NCI-H82 (cell line): Measurements from ENCODE around the gene EGFL7.
"Not testable (repeated sequence)": the region's sequence is repeated elsewhere in the genome, so short reads cannot be mapped to it uniquely, and the experiment has no call there.

Source experiments
- DNase-seq: peaks from one replicate; lab custom pipeline; 2025; lab: John Stamatoyannopoulos, UW

EGFL7 gene

DNA sequence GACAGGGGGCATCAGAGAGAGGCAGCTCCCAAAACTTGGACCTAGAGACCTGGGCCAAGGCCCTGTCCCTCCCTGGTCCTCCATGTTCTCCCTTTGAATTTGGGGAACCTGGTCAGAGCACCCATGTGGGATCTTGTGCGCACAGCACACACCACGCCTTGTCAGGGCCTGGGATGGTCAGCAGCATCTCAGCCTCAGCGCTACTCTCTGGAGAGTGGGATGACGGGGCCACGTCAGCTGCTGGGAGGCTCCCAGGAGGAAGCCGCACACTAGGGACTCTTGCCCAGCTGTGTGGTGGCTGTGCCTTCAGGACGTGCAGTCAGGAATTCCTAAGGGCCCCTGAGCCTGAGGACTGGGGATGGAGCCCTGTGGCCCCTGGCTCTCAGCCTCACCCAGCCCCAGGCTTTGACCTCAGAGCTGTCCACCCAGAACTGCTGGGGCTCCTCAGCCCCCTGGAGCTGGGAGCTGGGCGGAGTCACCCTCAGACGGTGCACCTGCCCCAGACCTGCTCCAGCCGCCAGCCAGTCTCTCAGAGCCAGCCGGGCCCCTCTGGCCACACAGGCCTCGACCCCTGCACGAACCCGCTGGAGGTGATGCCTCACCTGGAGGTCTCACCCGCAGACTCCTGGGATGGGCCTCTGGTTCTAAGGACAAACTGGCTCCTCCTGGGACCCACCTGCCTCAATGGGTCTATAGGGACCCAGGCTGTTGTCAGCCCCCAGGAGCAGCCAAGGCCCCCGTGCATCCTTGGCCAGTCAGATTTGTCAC lies 38.3 kb upstream of the EGFL7 start:
- DNase-seq: no peak

DNA sequence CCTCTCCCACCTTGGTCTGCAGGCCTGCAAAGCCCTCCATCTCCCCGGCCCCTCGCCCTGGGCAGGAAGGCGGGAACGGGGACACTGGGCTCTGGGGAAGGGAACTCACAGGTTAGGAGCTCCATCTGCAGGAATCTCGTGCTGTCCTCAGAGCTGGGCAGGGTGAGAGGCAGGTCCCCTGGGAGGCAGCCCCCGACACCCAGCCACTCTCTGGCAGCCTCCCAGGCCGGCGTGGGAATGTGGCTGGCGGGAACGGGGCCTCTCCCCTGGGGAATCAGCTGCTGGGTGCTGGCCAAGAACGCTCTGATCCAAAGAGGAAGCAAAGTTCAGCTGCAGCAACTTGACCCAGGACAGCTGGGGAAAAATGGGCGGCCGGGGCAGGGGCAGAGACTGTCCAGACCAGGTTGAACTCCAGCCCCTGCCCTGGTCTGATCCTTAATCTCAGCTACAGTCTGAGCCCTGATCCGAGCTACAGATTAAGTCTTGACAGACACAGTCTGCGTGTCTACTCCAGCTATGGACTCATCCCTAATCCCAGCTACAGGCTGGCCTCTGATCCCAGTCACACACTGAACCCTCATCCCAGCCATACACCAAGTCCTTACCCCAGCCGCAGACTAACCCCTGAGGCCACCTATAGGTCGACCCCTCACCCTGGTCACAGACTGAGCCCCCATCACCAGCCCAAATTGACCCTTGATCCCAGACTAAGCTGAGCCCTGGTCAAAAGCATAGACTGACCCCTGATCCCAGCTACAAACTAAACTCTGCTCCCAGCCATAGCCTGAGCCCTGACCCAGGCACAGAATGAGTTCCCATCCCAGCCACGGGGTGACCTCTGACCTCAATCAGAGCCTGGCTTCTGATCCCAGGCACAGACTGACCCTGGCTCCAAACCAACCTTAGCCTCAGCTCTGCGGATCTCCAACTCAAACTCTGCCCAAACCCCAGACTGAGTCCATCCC lies 37.3 kb upstream of the EGFL7 start:
- DNase-seq: peak; percentile 70

DNA sequence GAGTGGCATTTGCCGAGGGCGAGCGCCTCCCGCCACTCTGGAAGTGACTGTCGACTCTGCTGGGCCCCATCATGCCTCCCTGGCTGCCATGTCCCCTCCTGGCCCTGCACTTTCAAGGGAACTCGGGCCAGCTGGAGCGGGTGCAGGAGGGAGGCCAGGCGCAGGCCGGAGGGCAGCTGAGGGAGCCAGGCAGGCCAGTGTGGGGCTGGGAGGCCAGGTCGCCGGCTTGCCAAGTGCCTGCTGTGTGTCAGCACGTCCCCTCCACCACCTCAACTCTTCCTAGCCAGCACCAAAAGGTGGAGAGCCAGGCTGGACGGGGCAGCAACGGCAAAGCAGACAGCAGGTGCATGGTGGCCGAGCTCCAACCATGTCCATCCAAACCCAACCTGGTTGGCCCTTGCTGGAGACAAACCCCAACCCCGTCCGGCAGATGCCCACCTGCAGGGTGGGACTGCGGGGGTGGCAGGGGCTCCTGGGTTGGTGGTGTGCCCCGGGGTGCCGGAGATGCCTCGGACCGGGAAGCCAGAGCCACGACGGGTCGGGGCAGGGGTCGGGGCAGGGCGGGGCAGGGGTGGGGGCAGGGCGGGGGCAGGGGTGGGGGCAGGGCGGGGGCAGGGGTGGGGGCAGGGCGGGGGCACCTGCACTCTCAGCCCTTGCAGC lies 36.5 kb upstream of the EGFL7 start:
- DNase-seq: no peak

DNA sequence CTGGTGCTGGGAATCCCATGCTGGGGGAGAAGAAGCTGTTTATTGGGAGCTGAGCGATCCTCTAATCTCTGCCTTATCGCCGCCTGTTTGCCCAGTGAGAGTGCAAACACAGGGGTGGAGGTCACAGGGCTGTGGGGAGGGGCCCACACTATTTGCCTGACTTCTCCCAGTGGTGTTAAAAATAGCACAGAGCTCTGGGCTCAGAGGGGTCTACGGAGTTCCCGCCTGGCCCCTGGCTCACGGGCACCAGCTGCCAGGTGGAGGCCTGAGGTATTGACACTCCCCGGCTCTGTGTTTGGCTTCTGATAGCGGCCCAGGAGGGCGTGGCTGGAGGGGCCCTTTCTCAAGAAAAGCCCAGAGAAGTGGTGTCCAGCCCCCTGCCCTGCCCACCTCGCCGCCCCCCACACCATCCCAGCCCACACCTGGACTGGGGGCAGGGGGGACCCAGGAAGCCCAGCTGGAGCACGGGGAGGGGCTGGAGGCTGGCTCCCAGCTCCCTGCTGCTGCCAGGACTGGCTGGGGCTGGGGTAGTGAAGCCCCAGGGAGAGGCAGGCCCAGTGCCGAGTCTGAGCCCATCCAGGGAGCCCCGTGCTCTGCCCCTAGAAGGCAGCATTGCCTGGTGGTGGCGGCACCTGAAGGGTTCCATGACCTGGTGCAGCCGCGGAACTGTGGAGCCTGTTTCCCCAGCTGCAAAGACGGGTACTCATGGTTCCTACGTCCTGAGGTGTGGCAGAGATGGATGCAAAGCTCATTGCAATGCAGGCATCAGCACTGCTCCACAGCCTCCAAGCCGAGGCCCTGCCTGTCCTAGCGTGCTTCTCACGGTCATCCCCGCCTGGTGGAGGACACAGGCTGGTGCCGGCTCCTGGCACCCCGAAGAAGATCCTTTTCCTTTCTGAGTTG lies 35.7 kb upstream of the EGFL7 start:
- DNase-seq: peak; percentile 48

DNA sequence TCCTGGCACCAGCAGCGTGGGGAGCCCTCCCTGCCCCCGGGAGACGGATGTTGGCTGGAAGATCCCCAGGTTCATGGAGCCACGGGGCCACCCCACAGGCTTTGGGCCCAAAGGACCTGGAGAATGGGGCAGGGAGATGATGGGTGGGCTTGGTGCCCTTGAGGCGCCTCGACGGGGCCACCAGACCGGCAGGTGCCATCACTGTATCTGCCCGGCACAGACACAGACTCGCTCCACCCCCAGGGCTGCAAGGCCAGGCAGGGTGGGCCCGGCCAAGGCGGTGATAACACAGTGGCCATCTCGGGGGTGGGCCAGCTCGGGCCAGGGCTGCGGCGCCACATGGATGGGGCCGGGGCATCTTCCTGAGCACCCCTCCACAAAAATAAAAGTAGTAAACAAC lies 35.0 kb upstream of the EGFL7 start:
- no peak for DNase-seq

DNA sequence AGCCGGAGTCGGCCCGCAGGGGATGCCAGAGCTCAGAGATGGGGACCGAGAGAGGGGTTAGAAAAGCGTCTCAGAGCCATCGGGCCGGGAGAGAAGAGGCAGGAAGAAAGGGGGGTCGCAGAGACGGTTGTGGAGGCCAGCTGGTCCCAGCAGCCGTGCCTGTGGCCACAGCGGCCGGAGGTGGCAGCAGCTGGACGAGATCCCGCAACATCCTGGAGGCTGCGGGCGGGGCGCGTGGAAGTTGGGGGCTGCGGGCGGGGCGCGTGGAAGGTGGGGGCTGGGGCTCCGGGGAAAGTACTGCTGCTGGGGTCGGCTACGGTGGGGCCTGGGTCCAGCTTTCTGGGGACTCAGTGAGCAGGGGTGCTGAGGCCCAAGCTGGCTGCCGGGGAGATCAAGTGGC lies 34.4 kb upstream of the EGFL7 start:
- no peak for DNase-seq

DNA sequence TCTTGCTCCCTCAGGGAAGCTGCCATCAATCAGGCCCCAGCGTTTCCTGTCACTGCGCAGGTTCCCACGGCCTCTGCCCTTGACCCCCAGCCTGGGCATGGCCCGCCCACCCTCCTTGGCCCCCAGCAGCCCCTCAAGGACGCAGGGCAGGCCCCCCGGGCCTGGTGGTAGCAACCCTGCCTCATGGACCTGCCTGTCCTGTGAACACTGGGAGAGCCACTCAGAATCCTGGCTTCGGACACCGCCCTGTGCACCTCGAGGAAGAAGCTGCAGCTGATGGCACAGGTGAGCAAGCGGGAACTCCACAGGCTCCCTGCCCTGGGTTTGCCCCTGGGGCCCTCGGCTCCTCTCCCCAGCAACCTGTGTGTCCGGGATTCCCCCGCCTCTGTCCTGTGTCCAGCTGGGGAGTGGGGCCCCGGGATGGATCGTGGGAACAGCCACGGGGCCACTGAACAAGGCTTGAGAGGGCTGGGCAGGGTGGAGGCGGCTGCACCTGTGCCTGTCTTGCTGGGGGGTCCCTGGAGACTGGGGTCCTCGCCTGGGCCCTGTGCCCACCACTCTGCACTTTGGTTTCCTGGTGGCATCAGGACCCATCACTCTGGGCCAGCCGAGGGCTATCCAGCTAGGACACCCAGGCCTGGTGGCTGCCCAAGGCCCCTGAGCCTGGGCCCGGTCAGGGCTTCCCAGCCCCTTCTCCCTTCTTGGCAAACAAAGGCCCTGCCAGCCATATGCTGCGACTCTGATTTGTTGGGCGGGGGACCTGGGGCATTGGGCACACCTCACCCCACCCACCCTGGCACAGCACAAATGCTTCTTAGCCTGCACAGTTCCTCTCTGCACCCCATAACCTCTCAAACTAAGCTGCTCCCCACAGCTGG lies 33.5 kb upstream of the EGFL7 start:
- DNase-seq: no peak

DNA sequence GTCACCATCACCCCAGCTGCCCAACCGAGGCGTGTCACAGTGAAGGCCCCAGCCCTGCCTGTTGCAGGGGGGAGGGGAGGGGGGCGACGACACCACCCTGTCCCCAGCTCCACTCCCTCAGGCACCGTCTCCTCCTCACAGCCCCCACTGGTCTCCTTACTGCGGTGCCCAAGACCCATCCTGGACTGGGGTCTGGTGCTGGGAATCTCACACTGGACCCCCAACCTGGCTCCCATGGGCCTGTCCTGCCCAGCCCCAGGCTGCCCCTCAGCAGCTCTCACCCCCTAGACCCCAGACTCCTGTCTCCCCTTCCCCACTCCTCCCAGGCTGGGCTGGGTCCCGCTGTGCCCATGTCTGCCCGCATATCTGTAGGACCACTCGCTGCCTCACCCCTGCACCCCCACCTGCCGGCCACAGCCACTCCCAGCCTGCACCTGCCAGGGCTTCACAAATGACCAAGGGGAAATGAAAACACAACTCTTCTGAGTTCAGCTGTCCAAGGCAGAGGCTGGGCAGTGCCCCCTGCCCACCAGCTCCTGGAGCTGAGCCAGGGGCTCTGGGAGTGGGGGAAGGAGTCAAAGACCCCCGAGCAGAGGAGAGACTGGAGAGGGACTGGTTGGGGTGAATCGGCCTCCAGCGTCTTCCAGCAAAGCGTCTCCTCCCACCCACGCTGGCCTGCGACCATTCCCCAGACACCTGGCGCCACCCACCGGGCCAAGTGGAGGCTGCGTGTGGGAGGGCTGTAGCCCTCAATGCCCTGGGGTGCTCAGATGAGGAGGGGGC lies 32.6 kb upstream of the EGFL7 start:
- DNase-seq: peak; percentile 74

DNA sequence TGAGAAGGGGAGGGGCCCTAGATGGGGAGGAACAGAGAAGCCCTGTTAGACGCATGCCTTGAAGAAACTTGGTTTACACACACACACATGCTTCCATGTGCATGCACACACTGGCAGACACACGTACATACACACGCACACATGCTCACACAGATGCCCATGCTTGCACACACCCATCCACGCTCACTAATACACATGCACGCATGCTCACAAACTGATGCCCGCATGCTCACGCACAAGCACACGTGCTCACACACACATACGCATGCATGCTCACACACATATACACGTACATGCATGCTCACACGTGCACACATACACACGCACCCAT lies 32.1 kb upstream of the EGFL7 start:
- DNase-seq: no peak

DNA sequence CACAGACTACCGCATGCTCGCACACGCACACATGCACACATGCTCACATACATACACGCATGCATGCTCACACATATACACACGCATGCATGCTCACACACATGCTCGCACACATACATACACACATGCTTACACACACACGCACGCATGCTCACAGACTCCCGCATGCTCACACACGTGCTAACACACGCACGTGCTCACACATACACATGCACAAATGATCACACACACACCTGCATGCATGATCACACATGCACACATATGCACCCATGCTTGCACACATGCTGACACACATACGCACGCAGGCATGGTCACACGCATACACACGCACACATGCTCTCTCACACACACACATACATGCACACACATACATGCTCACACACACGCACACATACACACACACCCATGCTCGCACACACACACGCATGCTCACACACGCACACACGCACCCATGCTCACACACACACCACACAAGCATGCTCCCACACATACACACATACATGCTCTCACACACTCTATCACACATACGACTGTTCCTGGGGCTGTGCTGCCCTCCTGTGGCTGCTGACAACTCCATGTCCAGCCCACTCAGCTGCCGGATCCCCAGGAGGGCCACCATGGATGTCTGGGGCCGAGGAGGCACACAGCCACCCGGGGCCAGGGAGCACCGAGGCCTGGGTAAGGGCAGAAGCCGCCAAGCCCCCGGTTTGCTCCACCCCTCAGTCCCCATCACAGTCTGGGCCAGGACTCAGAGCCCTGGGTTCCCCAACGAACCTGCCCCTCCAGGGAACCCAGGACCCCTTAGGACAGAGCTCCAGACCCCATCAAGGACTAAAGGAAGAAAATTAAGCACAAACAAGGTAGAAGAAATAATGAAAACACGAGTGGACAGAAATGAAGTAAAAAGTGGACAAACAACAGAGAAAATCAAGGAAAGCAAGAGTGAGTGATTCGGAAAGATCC lies 31.4 kb upstream of the EGFL7 start:
- peak; percentile 85 for DNase-seq

DNA sequence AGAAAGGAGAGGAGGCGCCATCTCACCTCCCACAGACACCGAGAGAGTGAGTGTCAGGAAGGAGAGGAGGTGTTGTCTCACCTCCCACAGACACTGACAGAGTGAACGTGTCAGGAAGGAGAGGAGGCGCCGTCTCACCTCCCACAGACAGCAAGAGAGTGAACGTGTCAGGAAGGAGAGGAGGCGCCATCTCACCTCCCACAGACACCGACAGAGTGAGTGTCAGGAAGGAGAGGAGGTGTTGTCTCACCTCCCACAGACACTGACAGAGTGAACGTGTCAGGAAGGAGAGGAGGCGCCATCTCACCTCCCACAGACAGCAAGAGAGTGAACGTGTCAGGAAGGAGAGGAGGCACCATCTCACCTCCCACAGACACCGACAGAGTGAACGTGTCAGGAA lies 30.6 kb upstream of the EGFL7 start:
- not testable (repeated sequence) for DNase-seq

DNA sequence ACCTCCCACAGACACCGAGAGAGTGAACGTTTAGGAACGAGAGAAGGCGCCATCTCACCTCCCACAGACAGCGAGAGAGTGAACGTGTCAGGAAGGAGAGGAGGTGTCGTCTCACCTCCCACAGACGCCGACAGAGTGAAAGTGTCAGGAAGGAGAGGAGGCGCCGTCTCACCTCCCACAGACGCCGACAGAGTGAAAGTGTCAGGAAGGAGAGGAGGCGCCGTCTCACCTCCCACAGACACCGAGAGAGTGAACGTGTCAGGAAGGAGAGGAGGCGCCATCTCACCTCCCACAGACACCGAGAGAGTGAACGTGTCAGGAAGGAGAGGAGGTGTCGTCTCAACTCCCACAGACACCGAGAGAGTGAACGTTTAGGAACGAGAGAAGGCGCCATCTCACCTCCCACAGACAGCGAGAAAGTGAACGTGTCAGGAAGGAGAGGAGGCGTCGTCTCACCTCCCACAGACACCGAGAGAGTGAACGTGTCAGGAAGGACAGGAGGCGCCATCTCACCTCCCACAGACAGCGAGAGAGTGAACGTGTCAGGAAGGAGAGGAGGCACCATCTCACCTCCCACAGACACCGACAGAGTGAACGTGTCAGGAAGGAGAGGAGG lies 30.1 kb upstream of the EGFL7 start:
- DNase-seq: not testable (repeated sequence)

DNA sequence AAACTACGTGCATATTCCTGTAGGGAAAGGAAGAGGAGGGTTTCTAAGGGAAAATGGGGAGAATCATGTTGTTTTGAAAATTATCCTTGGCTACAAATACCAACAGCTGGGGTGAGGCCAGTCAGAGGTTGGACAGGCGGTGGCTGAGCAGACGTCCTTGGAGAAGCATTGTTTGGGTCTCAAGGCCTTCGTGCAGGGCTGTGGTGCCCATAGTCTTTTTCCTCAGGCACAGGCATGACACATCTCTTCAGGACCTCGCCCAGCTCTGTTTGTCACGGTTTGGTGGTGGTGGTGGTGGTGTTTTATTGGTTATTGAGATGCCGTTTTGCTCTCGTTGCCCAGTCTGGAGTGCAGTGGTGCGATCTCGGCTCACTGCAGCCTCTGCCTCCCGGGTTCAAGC lies 27.8 kb upstream of the EGFL7 start:
- DNase-seq: no peak

DNA sequence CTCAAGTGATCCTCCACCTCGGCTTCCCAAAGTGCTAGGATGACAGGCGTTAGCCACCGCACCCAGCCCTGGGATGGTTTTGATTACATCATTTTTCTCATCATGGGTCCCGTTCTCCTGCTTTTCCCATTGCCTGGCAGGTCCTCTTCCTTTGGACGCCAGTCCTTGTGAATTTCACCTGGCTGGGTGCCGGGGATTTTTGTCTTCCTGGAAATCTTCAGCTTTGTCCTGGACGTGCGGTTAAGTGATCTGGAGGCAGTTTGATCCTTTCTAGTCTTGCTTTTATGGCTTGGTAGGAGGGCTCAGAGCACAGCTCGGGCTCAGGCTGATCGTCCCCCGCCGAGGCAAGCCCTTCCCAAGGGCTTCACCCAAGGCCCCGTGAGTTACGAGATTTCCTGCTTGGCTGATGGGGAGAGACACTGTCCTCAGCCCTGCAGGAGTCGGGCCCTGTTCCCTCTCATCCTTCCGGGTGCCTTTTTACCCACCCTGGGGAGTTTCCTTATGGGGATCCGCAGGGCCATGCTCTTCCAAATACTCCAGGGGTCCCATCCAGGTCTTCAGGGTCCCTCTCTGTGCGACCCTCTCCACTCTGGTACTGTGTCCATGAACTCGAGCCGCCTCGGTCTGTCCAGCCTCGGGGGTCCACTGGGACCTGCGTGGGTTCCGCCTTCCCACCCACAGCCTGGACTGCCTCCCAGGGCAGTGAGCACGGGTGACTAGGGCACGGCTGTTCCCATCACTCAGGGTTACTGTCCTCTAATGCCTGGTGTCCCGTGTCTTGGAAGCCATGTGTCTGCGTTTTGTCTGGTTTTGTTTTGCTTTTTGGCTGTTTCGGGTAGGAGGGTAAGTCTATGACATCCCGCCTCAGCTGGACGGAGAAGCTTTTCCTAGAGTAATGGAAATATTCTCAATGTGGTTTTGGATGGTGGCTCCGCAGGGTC lies 22.3 kb upstream of the EGFL7 start:
- DNase-seq: no peak

DNA sequence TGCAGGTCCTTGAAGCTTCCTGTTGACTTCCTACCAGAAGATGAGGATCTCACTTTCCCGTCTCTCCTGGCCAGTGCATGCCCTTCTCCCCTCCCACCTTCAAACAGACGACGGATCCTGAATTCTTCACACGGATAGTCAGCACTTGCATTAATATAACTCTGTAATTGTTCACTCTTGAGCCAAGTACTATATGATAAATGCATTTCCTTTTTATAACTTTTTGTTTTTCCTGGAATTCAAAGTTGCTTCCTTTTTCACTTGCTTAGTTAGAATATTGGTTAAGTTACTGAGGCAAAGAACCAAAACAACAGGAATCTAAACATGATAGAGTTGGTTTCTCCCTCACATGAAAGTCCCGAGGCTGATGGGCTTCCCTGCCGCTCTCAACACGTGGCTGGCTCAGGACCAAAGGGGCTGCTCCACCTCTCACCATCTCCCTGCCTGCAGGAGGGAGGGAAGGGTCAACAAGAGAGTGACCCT lies 20.2 kb upstream of the EGFL7 start:
- no peak for DNase-seq

DNA sequence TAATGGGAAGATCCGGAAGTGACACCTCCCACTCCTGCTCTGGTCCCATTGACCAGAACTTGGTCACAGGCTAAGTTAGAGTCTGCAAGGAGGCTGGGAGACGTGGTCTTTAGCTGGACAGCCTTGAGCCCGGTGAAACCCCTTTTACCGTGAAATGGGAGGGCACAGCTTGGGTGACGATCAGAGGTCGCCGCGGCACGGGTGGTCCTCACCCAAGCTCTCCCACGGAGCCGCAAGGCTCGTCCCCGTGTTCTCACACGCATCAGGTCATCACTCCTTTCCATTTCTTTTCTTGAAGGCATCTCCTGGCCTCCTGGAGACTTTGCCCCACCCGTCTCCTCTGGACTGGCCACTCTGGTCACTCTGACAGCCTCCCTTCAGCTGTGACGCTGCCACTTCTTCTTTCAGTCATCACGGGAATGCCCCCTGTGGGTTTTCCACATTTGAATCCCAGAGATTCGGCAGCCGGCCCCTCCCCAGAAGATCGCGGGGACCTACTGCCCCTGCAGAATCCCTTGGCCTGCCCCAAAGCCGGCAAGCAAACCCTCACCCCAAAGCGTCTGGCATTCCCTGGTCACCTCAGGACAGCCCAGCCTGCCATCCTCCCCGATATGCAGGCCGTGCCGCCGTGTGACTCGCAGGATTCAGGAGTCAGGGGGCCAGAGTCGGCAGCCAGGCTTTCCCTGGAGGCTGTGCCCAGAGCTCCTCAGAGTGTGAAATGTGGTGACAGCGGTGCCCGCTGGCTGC lies 18.9 kb upstream of the EGFL7 start:
- DNase-seq: no peak

DNA sequence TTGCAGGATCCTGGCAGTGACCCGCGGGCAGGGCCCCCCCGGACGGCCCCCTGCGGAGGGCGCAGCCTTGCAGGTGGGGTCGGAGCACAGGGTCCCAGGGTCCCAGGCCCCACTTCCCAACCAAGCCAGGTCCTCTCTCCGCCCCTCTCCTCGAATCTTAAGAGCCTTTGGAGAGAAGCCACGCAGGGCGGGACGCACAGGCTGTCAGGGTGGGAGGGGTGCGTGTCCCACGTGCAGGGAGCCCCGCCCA lies 18.4 kb upstream of the EGFL7 start:
- DNase-seq: peak; percentile 77
